MCF 10A (cell line): Measurements from ENCODE around the gene CCDC88C. TPM values are rescaled to one million over a fixed set of nuclear protein-coding genes. Genes with fewer than 3 reads are reported as not detected.

Source experiments
- Bru-seq: library from RNA; stranded (reverse); fragments of 400-500 nt; gene quantifications from one replicate; lab custom pipeline; 2021; lab: Mats Ljungman, UMichigan
- BruChase-seq, 2 experiments: library from RNA; stranded (reverse); fragments of 400-500 nt; gene quantifications; one replicate each; lab custom pipeline; 2021; lab: Mats Ljungman, UMichigan
- BruUV-seq: library from RNA; stranded (reverse); fragments of 400-500 nt; replicated peaks from 2 replicates; lab custom pipeline; 2021; lab: Mats Ljungman, UMichigan
- CTCF ChIA-PET: fragments of 300-600 bp; sonication (Branson Sonifier 250); formaldehyde crosslinking; extraction: SDS; loops from one replicate; lab custom pipeline; 2021; ENCODE audit warnings: antibody characterized with exemption, inconsistent platforms; lab: Yijun Ruan, JAX
- POLR2A ChIA-PET: fragments of 300-600, 350-650 bp; sonication (Branson Sonifier 250); formaldehyde crosslinking; extraction: SDS; loops from one replicate; lab custom pipeline; 2020; ENCODE audit warnings: antibody characterized with exemption, inconsistent platforms; lab: Yijun Ruan, JAX
- DNase-seq: peaks from one replicate; pipeline ENCODE4 v3.0.0-alpha.2; 2018; ENCODE audit not compliant: unreplicated experiment
- H3K27ac Mint-ChIP-seq: one replicate; pipeline ENCODE4 v1.8.0; 2022; ENCODE audit warnings: mild to moderate bottlenecking, low read depth, mixed read lengths; ENCODE audit not compliant: unreplicated experiment
- H3K27me3 Mint-ChIP-seq: one replicate; pipeline ENCODE4 v1.8.0; 2022; ENCODE audit warnings: mixed read lengths; ENCODE audit not compliant: insufficient read depth, unreplicated experiment
- H3K36me3 Mint-ChIP-seq: one replicate; pipeline ENCODE4 v1.8.0; 2022; ENCODE audit warnings: mild to moderate bottlenecking, moderate library complexity, mixed read lengths; ENCODE audit not compliant: insufficient read depth, unreplicated experiment
- H3K4me1 Mint-ChIP-seq: one replicate; pipeline ENCODE4 v1.8.0; 2022; ENCODE audit warnings: mixed read lengths; ENCODE audit not compliant: insufficient read depth, unreplicated experiment
- H3K4me3 Mint-ChIP-seq: one replicate; pipeline ENCODE4 v1.8.0; 2022; ENCODE audit warnings: mild to moderate bottlenecking, moderate library complexity, mixed read lengths; ENCODE audit not compliant: unreplicated experiment
- H3K9me3 Mint-ChIP-seq: one replicate; pipeline ENCODE4 v1.8.0; 2022; ENCODE audit warnings: mixed read lengths; ENCODE audit not compliant: unreplicated experiment
- CTCF ChIP-seq: fragments of 200-600 bp; IDR thresholded peaks from one replicate; pipeline ENCODE4 v1.8.0; 2022; ENCODE audit warnings: antibody characterized with exemption, mild to moderate bottlenecking; ENCODE audit not compliant: unreplicated experiment
- intact Hi-C: fragments of 100-400 bp; cut with micrococcal nuclease; formaldehyde crosslinking; loops from 2 replicates; pipeline ENCODE4 v1.14.1; 2022
- long read RNA-seq: library from polyadenylated mRNA; stranded (forward); transcript quantifications from one replicate; pipeline ENCODE4 v2.0.0, GENCODE V29; 2022
- total RNA-seq: library from RNA; stranded (reverse); gene quantifications from 2 replicates; pipeline ENCODE4 v1.2.3, GENCODE V29; 2022

Gene CCDC88C
- total RNA-seq: 11.4 and 19.7 TPM in 2 replicates
- Bru-seq, nascent RNA: percentile 42 among the genes with signal in this experiment
- percentile 37 among the genes with signal in this experiment for BruChase-seq, experiment 1, labeled RNA remaining after a 6-hour chase
- percentile 36 among the genes with signal in this experiment for BruChase-seq, experiment 2, labeled RNA remaining after a 2-hour chase
- long read RNA-seq, full-length matches to known transcripts: 6 of 28 reads
- long read RNA-seq, partial matches to known transcripts: 8 of 28 reads
- long read RNA-seq, other reads (novel, unspliced or antisense): 14 of 28 reads

- Mint-ChIP-seq H3K27me3 (no peaks in the 10 kb centered on the region), H3K9me3 (no peaks in the 10 kb centered on the region), H3K27ac (no peak within 1 kb of the TSS), H3K4me1 (peaks cover 24% of the 10 kb centered on the region), H3K4me3 (peak within 1 kb of the TSS; percentile 71), H3K36me3 (no peaks in the 10 kb centered on the region)
- peak; percentile 77 for DNase-seq
- BruUV-seq: no TSS peak
- ChIA-PET CTCF (interaction anchor here (0.5 to 11.7 kb wide), 8 partner anchors 19 to 240 kb away, joined by 3 to 276 read pairs (median 7); no protein-coding TSS in a partner anchor), POLR2A (interaction anchor here (0.6 to 9.3 kb wide), 14 partner anchors 15 to 240 kb away, joined by 3 to 99 read pairs (median 4); partner anchors contain the start of gene PPP4R3A)
- no peak for TF ChIP-seq CTCF
- intact Hi-C loops: loop anchor here (2.0 kb wide), 1 partner anchor 57 kb away; no protein-coding TSS in a partner anchor
These were observed at the start of gene CCDC88C for GRCh38 chr14:91417120-91417982. Gene CCDC88C (minus strand): TSS chr14:91417820. CDS start chr14:91417690, 130 bp downstream.

- no peak for TF ChIP-seq CTCF
- POLR2A ChIA-PET: no interaction called here
- peaks cover 99% of the 10 kb centered on the region for H3K36me3 Mint-ChIP-seq
- no peak overlapping the region for H3K27ac Mint-ChIP-seq
- DNase-seq: no peak
- H3K27me3 Mint-ChIP-seq: no peaks in the 10 kb centered on the region
- H3K9me3 Mint-ChIP-seq: no peaks in the 10 kb centered on the region
- intact Hi-C loops: no loop called here
- no TSS peak for BruUV-seq
- no peak overlapping the region for H3K4me3 Mint-ChIP-seq
- no peaks in the 10 kb centered on the region for H3K4me1 Mint-ChIP-seq
- CTCF ChIA-PET: interaction anchor here (0.6 kb wide), 3 partner anchors 15 to 105 kb away, joined by 3 to 4 read pairs (median 3); no protein-coding TSS in a partner anchor
These were observed 48.6 kb upstream of the CCDC88C start for GRCh38 chr14:91466192-91466591.

GRCh38 chr14:91464615-91465205 lies 47.1 kb upstream of the CCDC88C start:
- Mint-ChIP-seq H3K27me3 (no peaks in the 10 kb centered on the region), H3K36me3 (peaks cover 99% of the 10 kb centered on the region), H3K4me1 (no peaks in the 10 kb centered on the region), H3K9me3 (no peaks in the 10 kb centered on the region), H3K4me3 (no peak overlapping the region), H3K27ac (no peak overlapping the region)
- CTCF ChIA-PET: interaction anchor here (0.6 to 0.7 kb wide), 2 partner anchors 586 to 1225 kb away, joined by 3 to 4 read pairs; no protein-coding TSS in a partner anchor
- POLR2A ChIA-PET: no interaction called here
- intact Hi-C loops: no loop called here
- BruUV-seq: no TSS peak
- TF ChIP-seq CTCF: no peak
- no peak for DNase-seq
